ENCODE data around the gene UBE2D1.

- TF ChIP-seq TSHZ2 (CRISPR knock-in tag; IDR thresholded peaks at IDR 0.05) (no peak), ARNTL (CRISPR knock-in tag; IDR thresholded peaks at IDR 0.05; ENCODE audit: borderline replicate concordance, low read depth) (no peak), ZC3H10 (CRISPR knock-in tag; IDR thresholded peaks at IDR 0.05) (no peak)
Observed at GRCh38 chr10:58412502-58412961, 77.7 kb downstream of the UBE2D1 start.
